G401.6 (cell line): ENCODE data around the gene ZNRF3.
"Not testable (repeated sequence)": the region's sequence is repeated elsewhere in the genome, so short reads cannot be mapped to it uniquely, and the experiment has no call there.

ENCODE experiments used
- FAIRE-seq: peaks from 2 replicates; lab custom pipeline; 2012; peaks lifted over from hg19 to GRCh38; lab: Jason Lieb, UNC

Gene ZNRF3

GRCh38 chr22:29039148-29039547 is 155.8 kb downstream of the ZNRF3 start:
- FAIRE-seq = no peak

GRCh38 chr22:29039684-29040083 is 156.3 kb downstream of the ZNRF3 start:
- FAIRE-seq = not testable (repeated sequence)

DNA sequence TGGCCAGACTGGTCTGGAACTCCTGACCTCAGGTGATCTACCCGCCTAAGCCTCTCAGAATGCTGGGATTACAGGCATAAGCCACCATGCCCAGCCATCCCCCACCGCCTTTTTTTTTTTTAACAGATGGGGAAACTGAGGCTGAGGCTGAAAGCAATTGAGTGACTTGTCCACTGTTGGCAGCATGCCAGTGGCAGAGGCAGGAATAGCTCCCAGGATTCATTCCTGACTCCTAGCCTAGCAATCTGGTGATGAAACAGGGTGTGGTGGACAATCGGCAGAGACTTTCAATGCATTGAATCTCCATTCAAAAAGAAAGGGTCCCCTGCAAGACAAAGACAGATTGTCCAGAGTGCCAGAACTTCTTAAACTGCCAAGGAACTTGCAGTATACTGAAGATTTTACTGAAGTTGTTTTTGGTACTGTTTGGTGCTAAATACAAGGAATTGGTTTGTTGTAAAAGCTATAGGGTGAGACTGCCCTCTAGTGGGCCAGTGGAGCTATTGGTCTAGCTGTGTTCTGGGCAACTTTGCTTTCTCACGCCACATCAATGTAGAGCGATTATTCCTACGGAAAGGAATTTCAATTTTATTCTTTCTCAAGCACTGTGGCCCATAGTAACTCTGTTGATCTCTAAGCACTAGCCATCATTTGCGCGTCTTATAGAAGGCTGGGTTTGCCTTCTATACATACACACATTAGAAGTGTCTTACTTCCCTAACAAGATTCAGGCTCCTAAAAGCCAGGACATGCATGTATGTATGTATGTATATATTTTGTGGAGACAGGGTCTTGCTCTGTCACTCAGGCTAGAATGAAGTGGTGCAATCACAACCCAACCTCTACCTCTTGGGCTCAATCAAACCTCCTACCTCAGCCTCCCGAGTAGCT is 157.3 kb downstream of the ZNRF3 start:
- FAIRE-seq = peak; percentile 98

GRCh38 chr22:29041408-29041807 is 158.0 kb downstream of the ZNRF3 start:
- FAIRE-seq = no peak

GRCh38 chr22:29043906-29044575 is 160.7 kb downstream of the ZNRF3 start:
- FAIRE-seq = no peak

GRCh38 chr22:29044657-29045176 is 161.3 kb downstream of the ZNRF3 start:
- no peak for FAIRE-seq

DNA sequence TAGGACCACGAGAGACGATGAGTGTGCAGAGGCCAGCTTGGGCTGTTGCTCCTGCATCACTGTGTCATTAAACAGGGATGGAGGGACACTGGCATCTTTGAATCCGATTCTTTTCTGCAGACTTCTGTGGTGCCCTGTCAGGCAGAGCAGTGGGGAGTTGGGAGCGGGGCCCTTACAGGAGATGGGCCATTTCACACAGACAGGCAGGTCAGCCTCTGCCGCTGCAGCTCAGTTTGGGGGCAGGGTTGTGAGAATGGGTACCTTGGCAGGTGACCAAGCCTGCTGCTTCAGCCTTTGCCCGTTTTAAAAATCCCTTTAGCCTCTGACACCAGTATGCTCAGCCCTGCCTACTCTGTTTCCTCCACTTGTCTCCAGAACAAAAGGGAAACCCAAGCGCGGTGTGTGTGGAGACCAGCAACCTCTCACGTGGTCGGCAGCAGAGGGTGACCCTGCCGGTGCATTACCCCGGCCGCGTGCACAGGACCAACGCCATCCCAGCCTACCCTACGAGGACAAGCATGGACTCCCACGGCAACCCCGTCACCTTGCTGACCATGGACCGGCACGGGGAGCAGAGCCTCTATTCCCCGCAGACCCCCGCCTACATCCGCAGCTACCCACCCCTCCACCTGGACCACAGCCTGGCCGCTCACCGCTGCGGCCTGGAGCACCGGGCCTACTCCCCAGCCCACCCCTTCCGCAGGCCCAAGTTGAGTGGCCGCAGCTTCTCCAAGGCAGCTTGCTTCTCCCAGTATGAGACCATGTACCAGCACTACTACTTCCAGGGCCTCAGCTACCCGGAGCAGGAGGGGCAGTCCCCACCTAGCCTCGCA is 165.7 kb downstream of the ZNRF3 start:
- no peak for FAIRE-seq

- FAIRE-seq = no peak
Measured at GRCh38 chr22:29049655-29050263, 166.4 kb downstream of the ZNRF3 start.

DNA sequence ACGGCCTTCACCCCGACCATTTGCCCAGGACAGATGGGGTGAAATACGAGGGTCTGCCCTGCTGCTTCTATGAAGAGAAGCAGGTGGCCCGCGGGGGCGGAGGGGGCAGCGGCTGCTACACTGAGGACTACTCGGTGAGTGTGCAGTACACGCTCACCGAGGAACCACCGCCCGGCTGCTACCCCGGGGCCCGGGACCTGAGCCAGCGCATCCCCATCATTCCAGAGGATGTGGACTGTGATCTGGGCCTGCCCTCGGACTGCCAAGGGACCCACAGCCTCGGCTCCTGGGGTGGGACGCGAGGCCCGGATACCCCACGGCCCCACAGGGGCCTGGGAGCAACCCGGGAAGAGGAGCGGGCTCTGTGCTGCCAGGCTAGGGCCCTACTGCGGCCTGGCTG is 167.1 kb downstream of the ZNRF3 start:
- FAIRE-seq = no peak

DNA sequence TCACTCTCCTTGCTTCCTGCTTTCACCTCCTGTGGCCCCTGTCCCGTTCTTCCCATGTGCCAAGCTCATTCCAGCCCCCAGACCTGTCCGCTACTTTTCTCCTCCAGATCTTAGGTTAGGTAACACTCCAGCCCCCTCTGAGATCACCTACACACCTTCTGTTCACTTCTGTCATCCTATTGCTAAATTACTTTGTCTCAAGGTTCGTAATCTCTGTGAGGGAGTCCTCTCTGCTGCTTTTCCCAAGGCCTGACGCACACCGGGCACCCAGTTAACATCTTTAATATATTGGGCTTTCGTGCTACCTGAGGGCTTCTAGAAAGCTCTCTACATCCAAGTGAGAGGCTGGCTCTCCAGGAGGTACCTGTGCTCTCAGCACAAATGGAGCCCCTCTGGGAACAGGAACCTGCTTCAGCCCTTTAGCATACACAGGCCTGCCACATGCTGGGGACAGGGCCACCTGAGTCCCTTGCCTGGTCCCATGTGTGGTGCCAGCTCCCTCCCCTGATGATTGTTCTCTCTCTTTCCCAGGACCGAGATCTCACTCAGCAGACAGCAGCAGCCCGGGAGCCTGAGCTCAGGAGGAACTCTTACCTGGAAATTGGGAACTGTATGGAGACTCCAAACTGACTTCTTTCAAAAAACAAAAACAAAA is 169.8 kb downstream of the ZNRF3 start:
- no peak for FAIRE-seq

GRCh38 chr22:29054251-29054767 is 170.9 kb downstream of the ZNRF3 start:
- no peak for FAIRE-seq

DNA sequence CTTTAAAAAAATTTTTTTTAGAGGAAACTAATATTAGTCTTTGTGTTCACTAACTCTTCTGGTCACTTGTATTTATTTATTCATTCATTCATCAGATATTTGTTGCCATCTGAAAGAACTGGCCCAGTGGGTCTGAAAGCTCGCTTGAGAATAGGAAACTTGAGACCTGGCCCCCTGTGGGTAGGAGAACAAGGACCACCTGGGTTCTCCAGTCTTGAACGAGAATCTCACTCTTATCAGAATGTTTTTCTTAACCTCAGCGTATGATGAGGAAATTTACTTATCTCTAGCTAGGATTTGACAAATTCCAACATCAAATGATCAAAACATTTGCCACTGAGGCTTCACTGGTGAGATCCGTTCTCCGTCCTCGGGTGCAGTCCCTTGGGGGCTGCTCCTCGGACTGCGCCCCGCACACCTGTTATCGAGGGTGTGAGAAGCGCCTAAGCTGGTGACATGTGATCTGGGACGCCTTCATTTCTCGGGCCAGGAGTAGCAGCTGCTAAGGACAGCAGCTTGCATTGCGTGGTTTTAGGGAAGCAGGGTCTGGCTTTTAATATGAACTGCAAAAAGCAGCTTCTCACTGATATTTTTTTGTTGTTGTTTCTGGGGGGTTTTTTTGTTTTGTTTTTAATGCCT is 171.9 kb downstream of the ZNRF3 start:
- no peak for FAIRE-seq

GRCh38 chr22:29056472-29056871 is 173.1 kb downstream of the ZNRF3 start:
- FAIRE-seq = no peak

DNA sequence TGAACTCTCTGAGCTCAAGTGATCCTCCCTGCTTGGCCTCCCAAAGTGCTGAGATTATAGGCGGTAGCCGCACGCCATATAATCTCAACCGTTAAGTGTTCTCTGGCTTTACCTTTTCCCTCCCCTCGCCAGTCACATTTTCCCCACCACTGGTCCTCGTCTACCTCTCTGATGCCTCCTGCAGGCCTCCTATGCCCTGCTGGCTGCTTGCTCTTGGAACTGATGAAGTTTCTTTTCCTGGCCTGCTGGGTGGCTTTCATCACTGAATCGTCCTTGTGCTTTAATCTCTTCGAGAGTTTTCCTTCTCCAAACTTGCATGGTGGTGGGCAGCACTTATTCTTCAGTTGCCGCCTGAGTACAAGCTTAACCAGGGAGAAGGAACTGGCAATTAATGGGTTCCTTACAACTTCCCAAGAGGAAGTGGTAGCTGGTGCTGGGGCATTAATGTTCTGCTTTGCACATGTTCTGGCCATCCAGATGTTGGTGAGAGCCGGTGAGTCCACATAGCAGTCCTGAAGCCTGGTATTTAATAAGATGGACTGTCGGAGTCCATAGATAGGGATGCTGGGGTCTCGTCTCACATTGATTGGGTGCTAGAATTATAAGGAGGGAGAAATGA is 177.0 kb downstream of the ZNRF3 start:
- no peak for FAIRE-seq

- FAIRE-seq = no peak
Measured at GRCh38 chr22:29060931-29061330, 177.6 kb downstream of the ZNRF3 start.

DNA sequence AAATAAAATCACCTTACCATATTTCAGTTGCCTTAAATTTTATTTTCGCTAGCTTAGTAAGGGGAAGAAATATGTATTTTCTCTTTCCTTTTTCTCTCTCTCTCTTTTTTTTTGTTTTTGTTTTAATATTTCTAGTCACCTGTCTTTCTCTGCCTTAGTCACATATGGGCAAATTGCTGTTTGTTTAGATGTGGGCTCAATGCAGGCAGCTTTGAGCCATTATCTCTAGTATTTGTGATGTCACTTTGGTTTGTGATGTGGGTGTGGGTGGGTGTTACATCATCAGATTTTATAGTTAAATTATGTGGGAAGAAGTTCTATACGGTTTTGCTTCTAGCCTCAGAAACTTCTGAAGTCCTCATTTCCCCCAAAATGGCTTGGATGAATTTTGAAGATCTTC is 178.4 kb downstream of the ZNRF3 start, which contains the start of gene C22orf31:
TSS of gene C22orf31 (minus strand) at position 59 of the 400 bp plus-strand sequence. CDS start at position 20, 39 bp downstream.
- FAIRE-seq = no peak

- FAIRE-seq = no peak
Measured at GRCh38 chr22:29062286-29062821, 179.0 kb downstream of the ZNRF3 start.

DNA sequence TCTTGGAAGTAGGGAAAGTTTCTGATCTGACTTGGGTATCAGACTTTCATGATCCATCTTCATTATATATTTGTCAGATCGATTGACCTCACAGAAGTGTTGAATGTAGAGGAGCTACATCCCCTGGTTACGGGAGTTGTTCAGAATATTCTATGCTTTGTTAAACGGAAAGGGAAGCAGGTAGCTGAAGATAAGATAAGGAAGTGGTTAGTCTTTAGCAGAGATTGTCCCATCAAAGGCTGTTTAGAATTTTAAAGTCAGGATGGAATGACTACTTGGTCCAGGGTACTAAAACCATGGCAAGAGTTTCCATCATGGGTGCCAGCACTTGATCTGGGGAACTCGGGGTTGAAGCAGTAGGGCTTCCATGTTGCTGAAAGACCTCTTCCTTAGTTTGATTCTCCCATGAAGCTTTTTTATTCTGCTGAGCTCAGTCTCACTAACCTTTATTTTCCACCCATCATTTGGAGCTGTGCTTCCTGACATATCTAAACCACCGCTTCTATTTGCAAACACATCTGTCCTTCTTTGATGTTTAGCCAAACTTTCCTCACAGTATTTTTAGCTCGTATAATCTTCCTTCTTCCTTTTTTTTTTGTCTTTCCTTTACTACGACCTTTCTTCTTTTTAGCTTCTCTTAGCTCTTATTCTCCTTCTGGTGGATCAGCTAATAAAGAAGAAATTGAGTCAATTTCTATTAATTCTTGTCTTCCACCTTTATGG is 182.3 kb downstream of the ZNRF3 start:
- FAIRE-seq = no peak

DNA sequence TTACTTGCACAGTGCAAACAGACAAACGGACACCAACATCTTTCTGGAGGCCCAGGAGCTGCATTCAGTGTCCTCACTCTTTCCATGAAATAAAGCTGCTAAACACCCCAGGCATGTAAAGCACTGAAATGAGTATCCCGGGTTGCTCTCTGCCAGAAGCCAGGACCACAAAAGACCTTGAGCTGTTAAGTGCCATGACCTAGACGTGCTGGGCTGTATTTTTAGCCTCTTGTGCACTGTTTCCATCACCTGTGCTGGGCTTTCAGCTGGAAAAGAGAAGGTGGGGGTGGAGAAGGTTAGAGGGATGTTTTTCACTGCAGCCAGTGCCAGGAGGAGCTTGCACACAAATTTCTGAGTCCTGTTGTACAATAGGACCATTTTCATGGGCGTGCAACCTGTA is 186.1 kb downstream of the ZNRF3 start:
- no peak for FAIRE-seq
